K562 (cell line): ENCODE data around the gene PPT2. TPM values are rescaled to one million over a fixed set of nuclear protein-coding genes. Genes with fewer than 3 reads are reported as not detected.

Experiments used
- CHCHD3 ChIP-seq: fragments of 250-450 bp; sonication (Bioruptor Pico); IDR thresholded peaks from 2 replicates; pipeline ENCODE4 v2.1.2; 2022; ENCODE audit warnings: mild to moderate bottlenecking
- CSDE1 ChIP-seq, 2 experiments: fragments of 450-650 bp; IDR thresholded peaks; 2 replicates each; pipeline ENCODE4 v1.6.1; 2016; ENCODE audit warnings: mild to moderate bottlenecking in 1 of 2
- ETV6 ChIP-seq, 3 experiments: fragments of 150-350 bp in 1 of 3; sonication (generic) in 1 of 3; formaldehyde crosslinking in 1 of 3; IDR thresholded peaks; 2 replicates each; pipeline versions ENCODE4 v1.6.1 to v1.8.0; 2014 to 2022; ENCODE audit warnings: borderline replicate concordance in 2 of 3, low read depth in 2 of 3, antibody characterized with exemption in 1 of 3, low read length in 1 of 3, mild to moderate bottlenecking in 1 of 3, missing genetic modification reagents in 1 of 3
- FOXK1 ChIP-seq: sonication (generic); formaldehyde crosslinking; IDR thresholded peaks from 2 replicates; pipeline ENCODE4 v1.8.0; 2022; ENCODE audit warnings: missing genetic modification reagents, mild to moderate bottlenecking, borderline replicate concordance
- GABPB1 ChIP-seq: sonication (generic); formaldehyde crosslinking; IDR thresholded peaks from 2 replicates; pipeline ENCODE4 v1.8.0; 2022; ENCODE audit warnings: mild to moderate bottlenecking, missing genetic modification reagents
- GTF2E2 ChIP-seq: fragments of 200-800 bp; sonication (Bioruptor generic); IDR thresholded peaks from 2 replicates; pipeline ENCODE4 v1.6.1; 2016; ENCODE audit warnings: missing genetic modification characterization, missing compliant biosample characterization
- MEIS2 ChIP-seq: fragments of 450-650 bp; IDR thresholded peaks from 2 replicates; pipeline ENCODE4 v1.6.1; 2014; ENCODE audit warnings: mild to moderate bottlenecking; ENCODE audit not compliant: partially characterized antibody
- RAD21 ChIP-seq, 2 experiments: fragments of 250-450 bp in 1 of 2; fragments of 450-650 bp in 1 of 2; sonication (Bioruptor Pico) in 1 of 2; formaldehyde crosslinking in 1 of 2; IDR thresholded peaks in 1 of 2; conservative IDR thresholded peaks in 1 of 2; 2 replicates each; pipeline versions ENCODE4 v1.4.0 to v1.8.0; 2020 to 2022; ENCODE audit warnings: mild to moderate bottlenecking in 2 of 2, moderate library complexity in 1 of 2
- SOX6 ChIP-seq: fragments of 450-650 bp; IDR thresholded peaks from 2 replicates; pipeline ENCODE4 v1.6.1; 2014; ENCODE audit warnings: mild to moderate bottlenecking
- ZNF133 ChIP-seq: fragments of 250-450 bp; sonication (Bioruptor Pico); IDR thresholded peaks from 2 replicates; pipeline ENCODE4 v1.4.0; 2020; ENCODE audit warnings: mild to moderate bottlenecking
- ZNF263 ChIP-seq: sonication (generic); formaldehyde crosslinking; IDR thresholded peaks from 2 replicates; pipeline ENCODE4 v1.8.0; 2022; ENCODE audit warnings: mild to moderate bottlenecking, missing genetic modification reagents, borderline replicate concordance
- ZNF41 ChIP-seq: fragments of 250-450 bp; sonication (Bioruptor Pico); conservative IDR thresholded peaks from 2 replicates; pipeline ENCODE4 v1.4.0; 2020; ENCODE audit warnings: mild to moderate bottlenecking
- polyA plus RNA-seq, 8 experiments: library from polyadenylated mRNA; depleted of rRNA in 4 of 8; stranded (reverse) in 5 of 8; unstranded in 3 of 8; fragments of >200 nt; fragmentation: Nextera tagmentation in 2 of 8; fragmentation: Illumina TruSeq in 1 of 8; extraction: Ambion mirVana in 2 of 8; extraction: Trizol in 1 of 8; gene quantifications; 2 replicates each; pipeline versions ENCODE4 v1.2.1 to v1.2.3, GENCODE V29; 2011 to 2014; ENCODE audit warnings: inconsistent platforms in 1 of 8, missing spikeins in 1 of 8
- total RNA-seq, 7 experiments: library from RNA; depleted of rRNA in 6 of 7; stranded (reverse); fragments of >200 nt in 6 of 7; fragmentation: Illumina TruSeq in 2 of 7; extraction: Trizol in 2 of 7; gene quantifications; 2 replicates each; pipeline versions ENCODE4 v1.2.1 to v1.2.3, GENCODE V29; 2011 to 2021; ENCODE audit warnings: low replicate concordance in 1 of 7
- TF ChIP-seq, protein P1 (sequence below): fragments of 450-650 bp; IDR thresholded peaks from 2 replicates; pipeline ENCODE4 v1.6.1; 2016; ENCODE audit warnings: low read depth
- TF ChIP-seq, protein P2 (sequence below), 2 experiments: fragments of 150-350 bp in 1 of 2; IDR thresholded peaks; 2 replicates each; pipeline ENCODE4 v1.6.1; 2012 to 2016; ENCODE audit warnings: low read depth in 2 of 2, low read length in 2 of 2, mild to moderate bottlenecking in 1 of 2, moderate library complexity in 1 of 2

The PPT2 gene
- total and polyA plus RNA-seq, 9 of the 15 experiments (the other 6 are each of a cell fraction or from before 2014, with no cell fraction given), result 27.4 to 98.8 (median 69.9) TPM

DNA sequence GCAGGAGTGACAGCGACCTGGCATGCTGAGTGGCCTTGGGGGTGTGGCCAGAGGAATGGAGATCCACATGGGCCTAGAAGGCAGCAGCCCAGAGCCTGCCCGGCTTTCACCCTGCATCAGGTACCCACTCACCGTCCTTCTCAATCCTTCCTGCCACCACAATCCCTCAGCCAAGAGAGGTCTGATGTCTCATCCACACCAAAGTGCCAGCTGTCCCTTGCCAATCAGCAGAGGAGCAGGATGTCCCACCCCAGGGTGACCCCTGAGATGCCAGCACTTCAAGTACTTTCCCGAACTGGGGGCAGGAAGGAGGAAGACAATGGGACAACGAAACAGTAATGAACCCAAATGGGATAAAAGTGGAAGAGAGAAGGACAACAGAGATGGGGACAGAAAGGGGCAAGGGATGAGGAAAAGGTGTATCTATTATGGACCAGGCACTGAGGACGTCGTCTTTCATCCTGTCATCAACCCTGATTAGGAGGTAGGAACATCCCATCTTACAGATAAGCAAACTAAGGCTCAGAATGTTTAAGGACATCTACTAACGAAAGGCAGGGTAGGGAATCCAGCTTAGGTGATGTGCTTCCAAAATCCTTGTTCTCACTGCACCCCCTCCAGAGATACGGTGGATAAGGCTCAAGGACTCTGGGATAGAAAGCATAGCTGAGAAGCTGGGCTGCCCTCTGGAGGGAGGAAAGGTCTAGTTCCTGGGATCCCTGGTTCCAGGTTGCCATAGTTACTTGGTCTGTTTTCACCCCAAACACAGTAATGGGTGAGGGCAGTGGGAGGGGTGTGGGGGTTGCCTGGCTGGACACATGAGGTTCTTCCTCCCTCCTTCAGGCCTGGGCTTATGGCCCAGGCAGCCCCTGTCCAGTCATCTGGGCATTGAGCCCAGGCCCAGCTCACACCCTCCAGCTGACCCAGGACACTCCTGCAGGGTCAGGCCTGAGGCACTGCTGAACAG is 40.3 kb upstream of the PPT2 start (continued):
- TF ChIP-seq CSDE1 (IDR thresholded peaks at IDR 0.05) (0 out of 4 replicates have a peak, but pooled peaks of 1 of the 2 experiments have one; percentile 65), MEIS2 (peak; percentile 59), GTF2E2 (tag) (no peak), FOXK1 (CRISPR knock-in tag) (no peak), SOX6 (peak; percentile 17; the same call in 1 of the 2 replicates), ETV6 (IDR thresholded peaks at IDR 0.05; ENCODE audit: borderline replicate concordance in 1 of 2, low read depth in 2 of 2, low read length in 1 of 2) (no peak), ETV6 (CRISPR knock-in tag; IDR thresholded peaks at IDR 0.05; ENCODE audit: borderline replicate concordance) (no peak), RAD21 (CRISPR knock-in tag; conservative IDR thresholded peaks at IDR 0.05 in 1 of 2, IDR thresholded peaks at IDR 0.05 in 1 of 2) (peak; percentile 48 to 62), CHCHD3 (CRISPR knock-in tag) (no peak), ZNF263 (CRISPR knock-in tag) (no peak), ZNF41 (CRISPR knock-in tag) (no peak), ZNF133 (CRISPR knock-in tag) (no peak), GABPB1 (0 out of 2 replicates have a peak, but pooled peaks have one; percentile 25)
- TF ChIP-seq, protein P1, sequence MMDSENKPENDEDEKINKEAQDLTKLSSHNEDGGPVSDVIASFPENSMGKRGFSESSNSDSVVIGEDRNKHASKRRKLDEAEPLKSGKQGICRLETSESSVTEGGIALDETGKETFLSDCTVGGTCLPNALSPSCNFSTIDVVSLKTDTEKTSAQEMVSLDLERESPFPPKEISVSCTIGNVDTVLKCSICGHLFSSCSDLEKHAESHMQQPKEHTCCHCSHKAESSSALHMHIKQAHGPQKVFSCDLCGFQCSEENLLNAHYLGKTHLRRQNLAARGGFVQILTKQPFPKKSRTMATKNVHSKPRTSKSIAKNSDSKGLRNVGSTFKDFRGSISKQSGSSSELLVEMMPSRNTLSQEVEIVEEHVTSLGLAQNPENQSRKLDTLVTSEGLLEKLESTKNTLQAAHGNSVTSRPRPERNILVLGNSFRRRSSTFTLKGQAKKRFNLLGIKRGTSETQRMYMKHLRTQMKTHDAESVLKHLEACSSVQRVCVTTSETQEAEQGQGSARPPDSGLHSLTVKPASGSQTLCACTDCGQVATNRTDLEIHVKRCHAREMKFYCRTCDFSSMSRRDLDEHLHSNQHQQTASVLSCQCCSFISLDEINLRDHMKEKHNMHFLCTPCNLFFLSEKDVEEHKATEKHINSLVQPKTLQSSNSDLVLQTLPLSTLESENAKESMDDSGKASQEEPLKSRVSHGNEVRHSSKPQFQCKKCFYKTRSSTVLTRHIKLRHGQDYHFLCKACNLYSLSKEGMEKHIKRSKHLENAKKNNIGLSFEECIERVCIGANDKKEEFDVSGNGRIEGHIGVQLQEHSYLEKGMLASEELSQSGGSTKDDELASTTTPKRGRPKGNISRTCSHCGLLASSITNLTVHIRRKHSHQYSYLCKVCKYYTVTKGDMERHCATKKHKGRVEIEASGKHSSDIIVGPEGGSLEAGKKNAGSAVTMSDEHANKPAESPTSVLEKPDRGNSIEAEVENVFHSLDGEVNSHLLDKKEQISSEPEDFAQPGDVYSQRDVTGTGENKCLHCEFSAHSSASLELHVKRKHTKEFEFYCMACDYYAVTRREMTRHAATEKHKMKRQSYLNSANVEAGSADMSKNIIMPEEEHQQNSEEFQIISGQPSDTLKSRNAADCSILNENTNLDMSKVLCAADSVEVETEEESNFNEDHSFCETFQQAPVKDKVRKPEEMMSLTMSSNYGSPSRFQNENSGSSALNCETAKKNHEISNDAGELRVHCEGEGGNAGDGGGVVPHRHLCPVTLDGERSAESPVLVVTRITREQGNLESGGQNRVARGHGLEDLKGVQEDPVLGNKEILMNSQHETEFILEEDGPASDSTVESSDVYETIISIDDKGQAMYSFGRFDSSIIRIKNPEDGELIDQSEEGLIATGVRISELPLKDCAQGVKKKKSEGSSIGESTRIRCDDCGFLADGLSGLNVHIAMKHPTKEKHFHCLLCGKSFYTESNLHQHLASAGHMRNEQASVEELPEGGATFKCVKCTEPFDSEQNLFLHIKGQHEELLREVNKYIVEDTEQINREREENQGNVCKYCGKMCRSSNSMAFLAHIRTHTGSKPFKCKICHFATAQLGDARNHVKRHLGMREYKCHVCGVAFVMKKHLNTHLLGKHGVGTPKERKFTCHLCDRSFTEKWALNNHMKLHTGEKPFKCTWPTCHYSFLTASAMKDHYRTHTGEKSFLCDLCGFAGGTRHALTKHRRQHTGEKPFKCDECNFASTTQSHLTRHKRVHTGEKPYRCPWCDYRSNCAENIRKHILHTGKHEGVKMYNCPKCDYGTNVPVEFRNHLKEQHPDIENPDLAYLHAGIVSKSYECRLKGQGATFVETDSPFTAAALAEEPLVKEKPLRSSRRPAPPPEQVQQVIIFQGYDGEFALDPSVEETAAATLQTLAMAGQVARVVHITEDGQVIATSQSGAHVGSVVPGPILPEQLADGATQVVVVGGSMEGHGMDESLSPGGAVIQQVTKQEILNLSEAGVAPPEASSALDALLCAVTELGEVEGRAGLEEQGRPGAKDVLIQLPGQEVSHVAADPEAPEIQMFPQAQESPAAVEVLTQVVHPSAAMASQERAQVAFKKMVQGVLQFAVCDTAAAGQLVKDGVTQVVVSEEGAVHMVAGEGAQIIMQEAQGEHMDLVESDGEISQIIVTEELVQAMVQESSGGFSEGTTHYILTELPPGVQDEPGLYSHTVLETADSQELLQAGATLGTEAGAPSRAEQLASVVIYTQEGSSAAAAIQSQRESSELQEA, result no peak
- TF ChIP-seq, protein P2, sequence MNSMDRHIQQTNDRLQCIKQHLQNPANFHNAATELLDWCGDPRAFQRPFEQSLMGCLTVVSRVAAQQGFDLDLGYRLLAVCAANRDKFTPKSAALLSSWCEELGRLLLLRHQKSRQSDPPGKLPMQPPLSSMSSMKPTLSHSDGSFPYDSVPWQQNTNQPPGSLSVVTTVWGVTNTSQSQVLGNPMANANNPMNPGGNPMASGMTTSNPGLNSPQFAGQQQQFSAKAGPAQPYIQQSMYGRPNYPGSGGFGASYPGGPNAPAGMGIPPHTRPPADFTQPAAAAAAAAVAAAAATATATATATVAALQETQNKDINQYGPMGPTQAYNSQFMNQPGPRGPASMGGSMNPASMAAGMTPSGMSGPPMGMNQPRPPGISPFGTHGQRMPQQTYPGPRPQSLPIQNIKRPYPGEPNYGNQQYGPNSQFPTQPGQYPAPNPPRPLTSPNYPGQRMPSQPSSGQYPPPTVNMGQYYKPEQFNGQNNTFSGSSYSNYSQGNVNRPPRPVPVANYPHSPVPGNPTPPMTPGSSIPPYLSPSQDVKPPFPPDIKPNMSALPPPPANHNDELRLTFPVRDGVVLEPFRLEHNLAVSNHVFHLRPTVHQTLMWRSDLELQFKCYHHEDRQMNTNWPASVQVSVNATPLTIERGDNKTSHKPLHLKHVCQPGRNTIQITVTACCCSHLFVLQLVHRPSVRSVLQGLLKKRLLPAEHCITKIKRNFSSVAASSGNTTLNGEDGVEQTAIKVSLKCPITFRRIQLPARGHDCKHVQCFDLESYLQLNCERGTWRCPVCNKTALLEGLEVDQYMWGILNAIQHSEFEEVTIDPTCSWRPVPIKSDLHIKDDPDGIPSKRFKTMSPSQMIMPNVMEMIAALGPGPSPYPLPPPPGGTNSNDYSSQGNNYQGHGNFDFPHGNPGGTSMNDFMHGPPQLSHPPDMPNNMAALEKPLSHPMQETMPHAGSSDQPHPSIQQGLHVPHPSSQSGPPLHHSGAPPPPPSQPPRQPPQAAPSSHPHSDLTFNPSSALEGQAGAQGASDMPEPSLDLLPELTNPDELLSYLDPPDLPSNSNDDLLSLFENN (IDR thresholded peaks at IDR 0.05; ENCODE audit: low read depth in 2 of 2, low read length in 2 of 2), result 0 out of 4 replicates have a peak, but pooled peaks of 1 of the 2 experiments have one; percentile 26
